ENCODE data around the gene SLC4A2.

Gene SLC4A2

DNA sequence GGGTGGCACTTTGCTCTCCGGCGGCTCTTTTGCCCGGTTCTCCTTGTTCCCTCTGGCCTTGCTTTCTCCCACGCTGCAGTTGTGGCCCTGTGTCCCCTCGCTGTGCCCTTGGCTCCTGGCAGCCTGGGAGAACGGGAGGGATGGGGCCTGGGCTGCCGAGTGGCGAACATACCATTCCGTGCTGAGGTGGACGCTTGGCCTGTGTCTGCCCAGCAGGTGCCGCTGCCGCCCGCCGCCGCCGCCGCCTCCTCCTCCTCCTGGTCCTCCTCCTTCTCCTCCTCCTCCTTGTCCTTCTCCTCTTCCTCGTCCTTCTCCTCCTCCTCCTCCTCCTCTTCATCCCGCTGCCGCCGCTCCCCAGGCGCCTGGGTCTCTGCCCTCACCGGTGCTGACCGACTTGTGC, 62.9 kb downstream of the SLC4A2 start:
- no peak for DNase-seq (ENCODE audit: extremely low read depth, low read depth)
- H3K4me3 ChIP-seq (replicated peaks; ENCODE audit: low read depth, low read length), result no peak overlapping the region
- TF ChIP-seq, protein P1, sequence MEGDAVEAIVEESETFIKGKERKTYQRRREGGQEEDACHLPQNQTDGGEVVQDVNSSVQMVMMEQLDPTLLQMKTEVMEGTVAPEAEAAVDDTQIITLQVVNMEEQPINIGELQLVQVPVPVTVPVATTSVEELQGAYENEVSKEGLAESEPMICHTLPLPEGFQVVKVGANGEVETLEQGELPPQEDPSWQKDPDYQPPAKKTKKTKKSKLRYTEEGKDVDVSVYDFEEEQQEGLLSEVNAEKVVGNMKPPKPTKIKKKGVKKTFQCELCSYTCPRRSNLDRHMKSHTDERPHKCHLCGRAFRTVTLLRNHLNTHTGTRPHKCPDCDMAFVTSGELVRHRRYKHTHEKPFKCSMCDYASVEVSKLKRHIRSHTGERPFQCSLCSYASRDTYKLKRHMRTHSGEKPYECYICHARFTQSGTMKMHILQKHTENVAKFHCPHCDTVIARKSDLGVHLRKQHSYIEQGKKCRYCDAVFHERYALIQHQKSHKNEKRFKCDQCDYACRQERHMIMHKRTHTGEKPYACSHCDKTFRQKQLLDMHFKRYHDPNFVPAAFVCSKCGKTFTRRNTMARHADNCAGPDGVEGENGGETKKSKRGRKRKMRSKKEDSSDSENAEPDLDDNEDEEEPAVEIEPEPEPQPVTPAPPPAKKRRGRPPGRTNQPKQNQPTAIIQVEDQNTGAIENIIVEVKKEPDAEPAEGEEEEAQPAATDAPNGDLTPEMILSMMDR (IDR thresholded peaks at IDR 0.05; ENCODE audit: low read depth, low read length, missing control alignments), result no peak

DNA sequence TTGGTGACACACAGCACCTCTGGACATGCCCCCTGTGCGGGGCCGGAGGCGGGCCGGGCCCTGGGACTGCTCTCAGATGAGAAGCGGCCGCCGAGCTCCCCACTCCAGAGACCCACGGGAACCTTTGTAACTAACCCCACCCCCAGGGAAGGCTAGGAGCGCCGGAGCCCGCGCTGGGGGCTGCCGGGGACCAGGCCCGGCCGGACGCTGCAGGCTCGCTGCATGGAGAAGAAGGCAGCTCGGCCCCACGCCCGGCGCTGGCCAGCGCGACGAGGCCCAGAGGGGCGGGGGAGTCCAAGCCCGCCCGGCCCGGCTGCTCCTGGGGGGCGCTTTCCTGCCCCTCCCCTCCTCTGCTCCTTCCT, 63.4 kb downstream of the SLC4A2 start:
- H3K4me3 ChIP-seq (replicated peaks; ENCODE audit: low read depth, low read length), result no peak overlapping the region
- TF ChIP-seq, protein P1 (IDR thresholded peaks at IDR 0.05; ENCODE audit: low read depth, low read length, missing control alignments), result no peak
- no peak for DNase-seq (ENCODE audit: extremely low read depth, low read depth)

DNA sequence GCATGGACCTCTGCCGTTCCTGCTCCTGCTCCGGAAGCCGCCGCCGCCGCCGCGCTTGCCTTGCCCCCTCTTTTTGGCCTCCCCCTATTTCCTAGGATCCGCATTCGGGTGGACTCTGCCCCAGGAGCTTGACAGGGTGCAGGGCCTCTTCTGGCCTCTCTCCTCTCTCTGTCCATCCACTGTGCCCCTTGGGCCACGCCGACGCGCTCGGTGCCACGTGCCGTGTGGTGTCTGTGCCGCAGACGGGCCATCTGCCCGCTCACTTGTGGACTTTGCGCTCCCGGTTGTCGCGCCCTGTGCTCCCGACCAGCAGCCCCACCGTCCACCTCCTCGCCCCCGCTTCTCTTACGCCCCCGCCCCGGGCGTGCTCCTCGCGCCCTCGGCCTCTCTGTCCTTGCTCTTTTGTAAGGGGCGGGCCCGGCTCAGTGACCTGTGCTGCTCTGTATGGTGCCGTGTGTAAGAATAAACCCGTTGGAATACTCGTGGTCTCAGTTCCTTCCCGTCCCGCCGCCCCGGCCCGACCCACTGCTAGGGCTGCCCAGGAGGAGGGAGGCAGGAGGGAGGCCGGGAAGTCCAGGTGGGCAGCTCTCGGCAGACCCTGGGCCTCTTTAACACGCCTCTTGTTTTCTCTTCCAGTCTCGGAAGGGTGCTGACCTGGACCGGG, 63.9 kb downstream of the SLC4A2 start:
- DNase-seq (ENCODE audit: extremely low read depth, low read depth), result no peak
- no peak overlapping the region for H3K4me3 ChIP-seq (replicated peaks; ENCODE audit: low read depth, low read length)
- TF ChIP-seq, protein P1 (IDR thresholded peaks at IDR 0.05; ENCODE audit: low read depth, low read length, missing control alignments), result no peak

DNA sequence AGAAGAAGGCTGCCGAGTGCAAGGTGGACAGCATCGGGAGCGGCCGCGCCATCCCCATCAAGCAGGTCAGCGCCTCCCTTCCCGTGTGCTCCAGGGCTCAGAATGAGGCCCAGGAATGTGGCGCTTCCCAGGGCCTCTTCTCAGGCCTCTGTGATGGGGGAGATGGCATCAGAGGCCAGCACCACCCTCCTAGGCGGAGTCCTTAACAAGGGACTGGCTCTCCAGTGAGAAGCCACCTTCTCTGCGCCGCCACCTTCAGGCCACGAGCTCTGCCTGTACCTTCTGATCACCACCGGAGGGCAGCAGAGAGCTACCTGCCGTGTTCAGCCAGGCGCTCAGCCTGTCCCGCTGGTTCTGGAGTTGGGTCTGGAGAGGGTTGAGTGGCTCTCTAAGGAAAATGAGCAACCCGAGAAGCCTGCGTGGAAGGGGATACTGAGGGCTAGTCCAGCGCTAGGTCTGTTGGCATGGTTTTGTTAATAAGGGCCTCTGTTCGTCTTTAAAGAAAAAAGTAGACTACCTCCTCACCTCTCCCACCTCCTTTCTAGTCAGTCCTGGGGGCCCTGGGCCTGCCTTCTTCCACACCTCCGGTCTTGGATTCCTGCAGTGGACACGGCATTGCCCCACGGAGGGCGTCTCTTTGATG, 64.6 kb downstream of the SLC4A2 start:
- peak; percentile 66 for DNase-seq (ENCODE audit: extremely low read depth, low read depth)
- H3K4me3 ChIP-seq (replicated peaks; ENCODE audit: low read depth, low read length), result no peak overlapping the region
- TF ChIP-seq, protein P1 (IDR thresholded peaks at IDR 0.05; ENCODE audit: low read depth, low read length, missing control alignments), result peak; percentile 99

DNA sequence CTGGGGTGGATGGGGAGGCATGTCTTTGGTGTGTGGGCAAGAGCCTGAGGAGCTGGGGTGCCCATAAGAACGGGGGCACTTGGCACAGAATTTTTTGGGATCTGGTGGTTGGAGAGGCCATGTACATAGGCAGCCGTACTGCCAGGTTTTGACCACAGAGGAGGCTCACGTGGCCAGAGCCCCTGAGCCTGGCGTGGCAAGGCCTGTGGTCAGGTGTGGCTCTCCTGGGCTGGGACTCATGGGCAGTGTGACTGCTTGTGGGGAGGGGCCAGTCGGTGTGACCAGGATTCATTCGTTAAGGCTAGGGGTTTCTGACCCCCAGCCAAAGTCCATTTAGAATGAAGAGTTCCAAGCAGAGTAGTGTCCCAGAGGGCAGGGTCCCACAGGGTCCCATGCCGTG, 65.1 kb downstream of the SLC4A2 start:
- no peak overlapping the region for H3K4me3 ChIP-seq (replicated peaks; ENCODE audit: low read depth, low read length)
- DNase-seq (ENCODE audit: extremely low read depth, low read depth), result no peak
- TF ChIP-seq, protein P1 (IDR thresholded peaks at IDR 0.05; ENCODE audit: low read depth, low read length, missing control alignments), result no peak

DNA sequence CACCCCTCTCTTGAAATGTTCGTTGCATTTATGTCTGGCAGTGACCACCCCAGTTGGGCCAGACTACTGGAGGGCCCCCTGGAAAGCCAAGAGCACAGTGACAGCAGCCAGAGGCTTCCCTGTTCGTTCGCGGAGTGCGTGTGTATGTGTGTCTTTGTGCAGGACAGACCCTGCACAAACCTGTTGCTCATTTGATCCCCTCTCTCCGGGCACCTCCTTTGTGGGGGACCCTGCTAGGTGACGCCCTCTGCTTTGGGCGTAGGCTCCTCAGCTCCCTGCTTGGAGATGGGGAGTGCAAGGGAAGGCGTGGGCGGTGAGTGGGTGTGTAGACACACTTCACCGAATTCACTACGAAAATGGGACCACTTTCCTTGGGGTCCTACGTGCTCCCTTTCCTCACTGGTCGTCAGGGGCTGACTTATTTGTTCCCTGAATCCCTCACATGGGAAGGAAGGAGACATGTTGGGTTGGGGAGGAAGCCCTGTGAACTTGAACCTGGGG, 65.6 kb downstream of the SLC4A2 start:
- DNase-seq (ENCODE audit: extremely low read depth, low read depth), result no peak
- TF ChIP-seq, protein P1 (IDR thresholded peaks at IDR 0.05; ENCODE audit: low read depth, low read length, missing control alignments), result no peak
- no peak overlapping the region for H3K4me3 ChIP-seq (replicated peaks; ENCODE audit: low read depth, low read length)
